Cerebellar nuclear complex (tissue), 1 donor: ENCODE results near the gene TXNDC9.
"Not testable (repeated sequence)": the region's sequence is repeated elsewhere in the genome, so short reads cannot be mapped to it uniquely, and the experiment has no call there.

Experiments used
- DNase-seq, 2 experiments: peaks; one replicate each; lab custom pipeline; 2025; lab: John Stamatoyannopoulos, UW

The TXNDC9 gene

DNA sequence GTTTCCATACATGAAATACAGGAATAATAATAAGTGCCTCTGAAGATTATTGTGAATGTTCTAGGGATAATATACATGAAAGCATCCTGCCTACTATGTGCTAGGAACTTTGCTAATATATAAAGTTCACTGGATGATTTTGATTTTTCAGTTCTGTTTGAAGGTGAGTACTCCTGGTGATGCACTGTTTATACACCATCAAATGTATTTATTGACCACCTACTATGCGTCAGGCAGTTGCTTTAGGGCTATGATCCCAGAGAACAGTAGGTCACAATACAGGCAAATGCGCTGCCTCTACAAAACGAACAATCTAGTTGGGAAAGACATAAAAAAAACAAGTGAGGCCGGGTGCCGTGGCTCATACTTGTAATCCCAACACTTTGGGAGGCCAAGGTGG is 10.7 kb downstream of the TXNDC9 start:
- no peak for DNase-seq

DNA sequence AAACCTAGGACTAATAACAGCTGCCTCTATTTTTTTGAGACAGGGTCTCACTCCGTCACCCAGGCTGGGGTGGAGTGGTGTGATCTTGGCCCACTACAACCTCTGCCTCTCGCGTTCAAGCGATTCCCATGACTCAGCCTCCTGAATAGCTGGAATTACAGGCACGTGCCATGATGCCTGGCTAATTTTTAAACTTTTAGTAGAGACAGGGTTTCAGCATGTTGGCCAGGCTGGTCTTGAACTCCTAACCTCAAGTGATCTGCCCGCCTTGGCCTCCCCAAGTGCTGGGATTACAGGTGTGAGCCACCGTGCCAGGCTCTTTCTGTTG is 18.3 kb downstream of the TXNDC9 start:
- not testable (repeated sequence) for DNase-seq

- no peak for DNase-seq
Observed at GRCh38 chr2:99317161-99317872, 18.8 kb downstream of the TXNDC9 start.

DNA sequence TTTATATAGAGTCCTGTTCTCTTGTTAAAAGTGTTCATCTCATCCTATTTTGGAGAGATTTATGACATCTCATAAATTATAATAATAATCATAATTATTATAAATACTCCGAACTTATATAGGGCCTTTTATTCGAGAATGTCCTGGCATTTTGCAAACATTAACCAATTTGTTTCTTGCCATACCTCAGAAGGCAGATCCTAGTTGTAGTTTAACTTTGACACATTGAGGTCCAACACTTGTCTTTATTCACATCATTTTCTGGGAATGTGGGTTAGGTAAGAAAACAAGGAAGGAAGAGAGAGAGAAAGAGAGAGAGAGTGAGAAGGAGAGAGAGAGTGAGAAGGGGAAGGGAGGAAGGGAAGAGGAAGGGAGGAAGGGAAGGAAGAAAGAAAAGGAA is 35.0 kb downstream of the TXNDC9 start, which contains the start of gene LYG1:
Gene LYG1 (minus strand): TSS at position 101 of the 400 bp plus-strand sequence. CDS start 5,527 bp downstream, outside the sequence.
- DNase-seq = not testable (repeated sequence)

- no peak for DNase-seq
Observed at GRCh38 chr2:99299580-99299979, 36.6 kb downstream of the TXNDC9 start.

- DNase-seq = no peak
Observed at GRCh38 chr2:99297994-99298393, 38.1 kb downstream of the TXNDC9 start.

DNA sequence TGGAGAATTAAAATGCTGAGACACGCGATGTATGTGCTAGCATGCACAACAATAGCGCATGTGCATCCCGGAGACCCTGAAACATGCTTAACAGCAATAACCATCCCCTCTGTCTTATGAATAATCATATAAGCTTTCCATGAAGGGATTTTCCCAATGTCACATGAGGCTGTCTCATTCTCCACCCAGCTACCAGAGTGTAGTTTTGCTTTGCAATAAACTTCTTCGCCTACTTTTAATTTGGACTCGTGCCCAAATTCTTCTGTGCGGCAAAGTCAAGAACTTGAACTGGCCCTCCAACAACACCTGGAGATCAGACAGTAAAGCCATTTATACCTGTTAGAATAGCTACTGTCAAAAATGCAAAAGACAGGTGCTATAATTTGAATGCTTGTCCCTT is 50.6 kb downstream of the TXNDC9 start:
- DNase-seq = no peak

- no peak for DNase-seq
Observed at GRCh38 chr2:99279969-99280695, 56.0 kb downstream of the TXNDC9 start.

GRCh38 chr2:99278793-99279291 is 57.3 kb downstream of the TXNDC9 start:
- no peak for DNase-seq

GRCh38 chr2:99278195-99278765 is 57.9 kb downstream of the TXNDC9 start:
- not testable (repeated sequence) for DNase-seq

DNA sequence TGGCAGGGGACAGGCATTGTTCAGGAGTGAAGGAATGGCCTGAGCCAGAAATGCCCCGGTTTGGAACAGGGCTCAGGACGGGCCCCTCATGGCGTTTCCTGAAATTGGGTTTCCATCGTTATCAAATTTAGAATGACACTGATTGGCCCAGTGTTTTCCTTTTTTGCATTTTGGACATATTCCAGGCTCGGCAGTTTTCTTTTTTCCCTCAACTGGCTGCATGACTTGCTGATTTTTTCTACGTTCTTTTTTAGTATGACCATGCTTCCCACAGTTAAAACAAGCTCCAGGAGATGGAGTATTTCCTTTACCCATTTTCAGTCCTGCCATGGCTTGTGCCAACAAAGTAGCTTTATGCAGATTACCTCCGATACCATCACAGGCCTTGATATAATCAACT is 60.3 kb downstream of the TXNDC9 start:
- DNase-seq = no peak
